Stimulated activated CD4-positive, alpha-beta T cell treated with anti-CD3 and anti-CD28 coated beads, TNF-alpha, amount 100 ng/mL, for 24 hours (primary cell): ENCODE measurements around the gene PDE7B.

ENCODE experiments used
- DNase-seq, 3 experiments: peaks; one replicate each; pipeline ENCODE4 v3.0.0-alpha.2; 2020; ENCODE audit warnings: low read depth in 3 of 3

The PDE7B gene

DNA sequence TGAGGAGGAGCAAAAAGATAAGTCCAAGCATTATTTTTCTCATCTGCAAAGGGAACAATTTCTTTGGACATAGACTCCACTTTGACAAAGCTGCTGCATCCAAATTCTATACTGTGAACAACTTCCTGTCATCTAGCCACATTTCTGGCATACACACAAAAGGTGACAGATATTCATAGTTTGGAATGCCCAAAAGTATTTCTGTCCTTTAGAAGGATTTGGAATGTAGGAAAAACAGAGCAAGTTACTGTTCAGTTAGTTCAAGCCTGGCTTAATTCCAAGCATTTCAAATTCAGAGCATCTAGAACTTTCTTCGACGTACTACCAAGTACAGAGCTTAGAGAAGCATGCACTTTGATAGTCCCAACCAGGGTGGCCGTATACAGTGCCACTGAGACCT is 134.0 kb downstream of the PDE7B start:
- DNase-seq: no peak

- DNase-seq: no peak
Observed at GRCh38 chr6:135987226-135987625, 135.7 kb downstream of the PDE7B start.

DNA sequence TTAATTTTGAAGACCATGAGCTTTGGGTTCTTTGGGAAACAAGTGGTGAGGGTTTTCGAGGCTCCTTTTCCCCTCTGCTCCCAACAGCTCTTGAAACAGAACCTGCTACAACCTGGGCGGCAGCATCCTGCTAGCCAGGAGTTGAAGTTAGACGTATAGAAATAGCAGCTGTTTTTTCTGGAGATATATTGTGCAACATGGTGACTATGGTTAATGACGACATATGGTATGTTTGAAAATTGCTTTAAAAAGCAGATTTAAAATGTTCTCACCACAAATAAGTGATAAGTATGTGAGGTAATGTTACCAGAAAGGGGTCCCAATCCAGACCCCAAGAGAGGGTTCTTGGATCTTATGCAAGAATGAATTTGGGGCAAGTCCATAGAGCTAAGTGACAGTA is 138.9 kb downstream of the PDE7B start:
- no peak for DNase-seq

- no peak for DNase-seq
Observed at GRCh38 chr6:135990855-135991464, 139.5 kb downstream of the PDE7B start.

DNA sequence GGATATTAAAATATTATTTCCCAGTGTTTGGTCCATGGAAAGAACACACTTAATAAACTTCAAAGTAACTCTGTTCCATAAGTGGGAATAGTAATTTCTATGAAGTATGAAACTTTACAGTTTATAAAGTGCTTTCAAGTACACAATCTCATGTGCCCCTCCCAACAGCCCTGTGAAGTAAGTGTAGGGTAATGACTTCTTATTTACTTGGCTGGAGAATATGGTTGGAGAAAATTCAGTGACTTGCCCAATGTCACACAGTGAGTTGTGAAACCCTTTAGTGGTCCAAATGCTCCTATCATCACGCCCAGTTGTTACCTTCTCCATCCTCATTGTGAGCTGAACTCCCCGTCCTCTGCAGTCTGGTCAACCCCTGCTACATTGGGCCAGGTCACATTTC is 141.2 kb downstream of the PDE7B start:
- DNase-seq: no peak

DNA sequence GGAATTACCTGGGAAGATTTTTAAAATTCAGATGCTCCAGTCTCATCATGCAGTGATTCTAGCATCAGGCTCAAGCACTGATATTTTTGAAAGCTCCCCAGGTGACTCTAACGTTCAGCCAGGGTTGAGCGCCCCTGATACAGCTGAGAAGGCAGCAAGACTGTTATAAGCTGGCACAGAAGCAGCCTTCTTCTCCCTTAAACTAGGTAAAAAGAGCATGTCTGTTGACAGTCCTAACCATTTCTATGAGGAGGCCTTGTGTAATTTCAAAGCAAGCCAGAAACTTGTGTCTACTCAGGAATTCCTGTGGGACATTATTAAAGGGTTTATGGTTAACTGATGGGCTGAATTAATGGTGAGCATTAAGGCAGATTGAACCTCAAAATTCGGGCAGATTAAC is 141.9 kb downstream of the PDE7B start:
- no peak for DNase-seq

GRCh38 chr6:135994857-135995544 is 143.5 kb downstream of the PDE7B start:
- no peak for DNase-seq

DNA sequence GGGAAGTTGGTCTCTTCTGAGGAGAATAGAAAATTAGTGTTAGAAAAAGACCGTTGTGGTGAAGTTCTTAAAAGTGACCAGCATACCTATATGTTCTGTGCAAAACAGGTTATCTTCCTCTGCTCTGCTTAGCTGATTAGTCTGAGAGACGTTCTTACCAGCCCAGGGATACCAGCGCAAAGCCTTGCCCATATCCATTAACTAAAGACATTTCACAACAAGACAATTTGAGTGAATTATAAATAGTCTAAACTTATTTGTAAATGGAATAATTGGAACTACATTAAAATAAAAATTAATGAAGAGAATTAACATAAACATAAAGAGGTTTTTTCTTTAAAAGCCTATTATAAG is 144.0 kb downstream of the PDE7B start:
- no peak for DNase-seq

GRCh38 chr6:135996668-135997067 is 145.2 kb downstream of the PDE7B start:
- DNase-seq: no peak

DNA sequence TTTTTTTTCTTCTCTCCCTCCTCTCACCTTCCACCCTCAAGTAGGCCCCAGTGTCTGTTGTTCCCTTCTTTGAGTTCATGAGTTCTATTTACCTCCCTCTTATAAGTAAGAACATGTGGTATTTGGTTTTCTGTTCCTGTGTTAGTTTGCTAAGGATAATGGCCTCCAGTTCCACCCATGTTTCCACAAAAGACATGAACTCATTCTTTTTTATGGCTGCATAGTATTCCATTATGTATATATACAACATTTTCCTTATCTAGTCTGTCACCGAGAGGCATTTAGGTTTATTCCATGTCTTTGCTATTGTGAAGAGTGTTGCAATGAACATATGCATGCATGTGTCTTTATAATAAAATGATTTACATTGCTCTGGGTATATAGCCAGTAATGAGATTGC is 147.9 kb downstream of the PDE7B start:
- DNase-seq: no peak

DNA sequence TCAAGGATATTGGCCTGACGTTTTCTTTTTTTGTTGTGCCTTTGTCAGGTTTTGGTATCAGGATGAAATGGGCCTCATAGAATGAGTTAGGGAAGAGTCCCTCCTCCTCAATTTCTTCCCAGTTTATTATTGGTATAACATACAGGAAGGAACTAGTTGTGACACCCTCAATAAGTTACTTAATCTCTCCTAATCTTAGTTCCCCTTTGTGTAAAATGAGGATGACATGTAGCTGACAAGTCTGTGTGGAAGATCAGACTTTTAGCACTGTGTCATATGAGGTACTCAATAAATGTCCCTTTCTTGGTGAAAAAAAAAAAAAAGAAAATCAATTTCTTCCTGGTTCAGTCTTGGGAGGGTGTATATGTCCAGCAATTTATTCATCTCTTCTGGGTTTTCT is 155.8 kb downstream of the PDE7B start:
- no peak for DNase-seq

DNA sequence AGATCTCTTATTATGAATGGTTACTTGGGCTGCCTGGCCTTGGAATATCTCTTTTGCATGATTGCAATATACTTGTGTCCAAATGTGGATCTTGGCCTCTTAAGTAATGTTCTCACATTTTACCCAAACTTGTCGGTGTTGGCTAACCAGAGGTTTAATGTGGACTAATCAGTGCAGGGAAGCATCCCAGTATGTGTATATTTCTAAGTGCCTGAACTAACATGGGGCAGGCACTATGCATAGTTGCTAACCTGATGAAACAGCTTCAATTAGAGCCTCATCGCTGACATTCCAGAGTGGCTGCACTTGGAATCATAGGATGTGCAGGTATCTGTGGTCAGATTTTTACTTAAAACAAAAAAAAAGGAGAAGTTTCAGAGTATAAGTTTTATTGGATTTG is 160.0 kb downstream of the PDE7B start:
- no peak for DNase-seq

GRCh38 chr6:136012198-136012887 is 160.8 kb downstream of the PDE7B start:
- no peak for DNase-seq

DNA sequence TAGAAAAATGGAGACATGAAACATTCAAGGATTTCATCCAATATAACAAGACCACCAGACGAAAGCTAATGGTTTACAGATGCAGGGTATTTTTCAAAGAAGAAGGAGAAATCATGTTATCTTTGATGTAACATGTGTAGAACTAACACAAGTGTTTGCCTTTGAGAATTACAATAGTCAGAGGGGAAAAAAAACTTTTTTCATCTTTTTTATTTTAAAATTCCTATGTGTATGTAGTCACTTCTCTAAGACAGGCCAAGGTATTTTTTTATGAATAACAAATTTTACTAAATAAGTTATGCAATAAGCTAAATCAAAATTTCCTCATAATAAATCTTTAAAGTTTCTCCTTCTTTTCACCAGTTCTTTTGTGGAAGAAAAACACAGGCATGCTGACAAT is 161.4 kb downstream of the PDE7B start:
- no peak for DNase-seq

GRCh38 chr6:136014454-136015437 is 163.2 kb downstream of the PDE7B start:
- no peak for DNase-seq

GRCh38 chr6:136015531-136015930 is 164.0 kb downstream of the PDE7B start:
- DNase-seq: no peak

DNA sequence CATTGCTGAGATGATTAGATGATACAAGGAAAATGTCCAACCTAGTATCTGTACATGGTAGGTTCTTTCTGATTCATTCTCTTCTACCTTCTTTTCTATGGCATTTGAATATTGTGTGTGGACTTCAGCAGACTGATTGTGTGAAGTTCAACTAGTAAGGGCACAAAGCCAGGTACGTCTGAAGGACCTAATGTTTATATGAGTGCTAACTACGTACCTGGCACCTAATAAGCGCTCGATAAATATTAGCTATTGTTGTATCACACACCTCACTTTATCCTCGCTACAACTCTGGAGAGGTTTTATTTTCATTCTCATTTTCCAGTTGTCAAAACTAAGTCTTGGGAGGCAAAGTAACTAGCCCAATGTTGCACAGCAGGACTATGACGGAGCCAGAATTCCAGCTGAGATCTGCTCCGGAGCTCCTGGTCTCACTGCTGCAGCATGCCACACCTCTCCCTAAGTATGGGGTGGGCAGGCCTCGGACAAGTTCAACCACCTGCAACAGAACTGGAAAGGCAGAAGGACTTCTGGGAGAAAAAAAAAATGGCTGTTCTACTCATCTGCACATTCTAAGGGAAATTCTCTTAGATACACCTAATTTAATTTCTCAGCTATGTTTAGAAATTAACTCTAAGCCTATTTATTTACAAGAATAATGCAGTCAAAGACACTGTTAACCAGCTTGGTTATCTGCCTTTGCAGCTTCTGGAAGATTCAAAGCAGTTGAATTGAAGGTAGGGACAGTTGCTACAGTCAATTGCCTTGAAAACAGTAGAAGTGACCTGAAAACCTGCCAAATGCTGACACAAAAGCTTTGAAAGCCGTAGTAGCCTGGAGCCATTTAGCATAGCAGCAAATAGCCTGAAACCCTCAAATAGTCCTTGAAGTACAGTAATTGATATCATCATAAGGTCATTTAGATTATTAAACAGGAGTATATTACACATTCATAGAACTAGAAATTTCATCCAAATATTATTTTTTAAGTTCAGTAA is 165.0 kb downstream of the PDE7B start:
- DNase-seq: no peak

DNA sequence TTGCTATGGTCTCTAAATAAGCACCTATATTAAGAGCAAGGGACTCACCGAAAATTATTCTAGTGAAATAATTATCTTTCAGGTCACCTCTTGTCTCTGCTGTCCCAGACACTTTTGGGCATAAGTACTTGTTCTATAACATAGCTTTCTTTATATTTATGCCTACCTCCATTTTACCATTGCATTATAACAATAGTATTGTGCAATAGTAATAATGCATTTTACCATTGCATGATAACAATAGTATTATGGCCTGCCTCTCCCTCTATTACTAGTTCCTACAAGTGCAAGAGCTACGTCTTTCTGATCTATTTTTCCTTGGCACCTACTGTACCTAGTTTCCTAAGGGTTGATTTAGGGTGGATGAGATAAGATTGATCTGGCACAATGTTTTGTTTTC is 169.2 kb downstream of the PDE7B start:
- DNase-seq: no peak

DNA sequence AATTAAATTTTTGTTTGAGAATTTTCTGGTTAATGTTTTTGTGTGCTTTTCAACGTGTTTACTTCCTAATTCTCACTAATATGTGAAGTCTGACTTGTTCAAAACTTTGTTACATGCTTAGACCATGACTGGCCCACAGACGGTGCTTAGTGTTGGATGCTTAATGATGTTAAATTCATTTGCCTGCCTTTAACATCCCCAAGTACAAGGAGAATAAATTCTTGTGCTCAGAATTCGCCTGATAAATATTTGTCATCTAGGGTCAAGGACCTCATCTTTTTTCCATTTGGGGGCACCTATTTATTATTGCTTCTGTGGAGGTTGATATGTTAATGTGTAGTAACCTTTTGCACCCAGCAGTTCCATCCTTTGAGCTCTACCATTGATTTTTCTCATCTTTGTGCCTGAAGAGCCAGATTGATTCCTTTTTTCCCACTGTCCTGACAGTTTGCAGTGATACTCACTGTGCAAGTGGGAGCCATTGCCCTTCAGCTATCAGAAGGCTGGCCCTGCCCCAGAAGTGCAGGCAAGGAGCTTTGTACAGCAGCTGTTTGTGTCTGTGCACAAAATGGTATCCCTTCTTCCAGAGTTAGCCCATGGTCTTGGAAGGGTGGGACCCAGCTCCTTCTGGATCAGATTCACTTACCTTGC is 170.8 kb downstream of the PDE7B start:
- no peak for DNase-seq

- DNase-seq: no peak
Observed at GRCh38 chr6:136024711-136025110, 173.2 kb downstream of the PDE7B start.
